GM21717 (cell line): ENCODE measurements around the gene CDH12.
"Not testable (repeated sequence)": the region's sequence is repeated elsewhere in the genome, so short reads cannot be mapped to it uniquely, and the experiment has no call there.

ENCODE experiments used
- ATAC-seq: cut with Tn5 transposase; IDR thresholded peaks from one replicate; pipeline ENCODE4 v1.9.1; 2021; ENCODE audit warnings: mild to moderate bottlenecking, moderate library complexity; ENCODE audit not compliant: unreplicated experiment

CDH12 gene

DNA sequence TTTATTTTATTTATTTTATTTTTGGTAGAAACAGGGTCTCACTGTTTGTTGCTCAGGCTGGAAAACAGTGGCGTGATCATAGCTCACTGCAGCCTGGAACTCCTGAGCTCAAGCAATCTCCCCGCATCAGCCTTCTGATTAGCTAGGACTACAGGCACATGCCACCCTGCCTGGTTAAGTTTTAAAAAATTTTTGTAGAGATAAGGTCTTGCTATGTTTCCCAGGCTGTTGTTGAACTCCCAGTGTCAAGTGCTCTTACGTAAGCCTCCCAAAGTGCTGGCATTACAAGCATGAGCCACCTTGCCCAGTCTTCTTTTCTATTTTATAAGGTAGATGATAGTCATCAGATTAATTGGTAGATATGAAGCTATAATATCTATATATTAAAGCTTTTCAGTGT is 382.7 kb downstream of the CDH12 start:
- no peak for ATAC-seq

DNA sequence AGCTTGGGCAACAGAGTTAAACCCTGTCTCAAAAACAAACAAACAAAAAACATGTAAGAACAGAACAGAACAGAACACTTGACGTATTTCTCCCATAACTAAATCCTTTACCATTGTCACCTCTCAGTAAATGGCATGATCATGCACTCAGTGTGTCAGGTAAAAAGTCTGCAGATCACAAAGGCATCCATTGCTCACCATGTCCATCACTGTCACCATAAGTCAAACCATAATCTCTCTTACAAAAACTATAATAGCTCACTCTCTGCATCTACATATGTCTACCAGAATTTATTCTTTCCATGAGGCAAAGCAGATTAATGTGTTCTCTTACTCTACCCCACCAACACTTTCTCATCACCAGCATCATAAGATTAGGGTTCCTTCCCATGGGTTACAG is 387.5 kb downstream of the CDH12 start:
- no peak for ATAC-seq

DNA sequence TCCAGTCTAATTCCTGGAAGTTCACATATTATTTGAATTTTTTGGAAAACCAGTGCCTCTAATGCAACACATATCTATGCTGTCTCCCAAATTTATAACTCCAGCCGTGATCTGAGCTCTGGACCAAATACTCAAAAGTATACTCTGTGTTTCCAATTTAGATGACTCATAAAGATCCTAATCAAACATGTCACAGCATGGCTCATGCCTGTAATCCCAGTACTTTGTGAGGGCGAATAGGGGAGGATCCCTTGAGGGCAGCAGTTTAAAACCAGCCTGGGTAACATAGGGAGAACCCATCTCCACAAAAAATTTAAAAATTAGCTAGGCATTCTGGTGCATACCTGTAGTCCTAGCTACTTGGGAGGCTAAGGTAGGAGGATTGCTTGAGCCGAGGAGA is 388.0 kb downstream of the CDH12 start:
- ATAC-seq: no peak

DNA sequence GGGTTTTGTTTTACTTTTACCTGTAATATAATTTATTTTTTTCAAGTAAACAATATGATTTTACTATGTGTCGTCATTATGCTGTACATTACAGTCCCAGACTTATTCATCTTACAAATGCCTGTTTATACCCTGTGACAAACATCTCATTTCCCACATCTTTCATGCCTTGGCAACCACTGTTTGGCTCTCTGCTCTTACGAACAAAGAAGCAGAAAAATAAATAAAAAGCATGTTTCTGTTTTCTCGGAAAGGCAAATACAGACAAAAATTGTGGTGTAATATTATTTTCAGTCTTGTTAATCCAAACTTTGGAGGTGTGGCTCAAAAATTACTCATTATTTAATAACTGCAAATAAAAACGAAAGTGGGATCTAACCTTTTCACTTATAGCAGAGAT is 393.0 kb downstream of the CDH12 start:
- no peak for ATAC-seq

DNA sequence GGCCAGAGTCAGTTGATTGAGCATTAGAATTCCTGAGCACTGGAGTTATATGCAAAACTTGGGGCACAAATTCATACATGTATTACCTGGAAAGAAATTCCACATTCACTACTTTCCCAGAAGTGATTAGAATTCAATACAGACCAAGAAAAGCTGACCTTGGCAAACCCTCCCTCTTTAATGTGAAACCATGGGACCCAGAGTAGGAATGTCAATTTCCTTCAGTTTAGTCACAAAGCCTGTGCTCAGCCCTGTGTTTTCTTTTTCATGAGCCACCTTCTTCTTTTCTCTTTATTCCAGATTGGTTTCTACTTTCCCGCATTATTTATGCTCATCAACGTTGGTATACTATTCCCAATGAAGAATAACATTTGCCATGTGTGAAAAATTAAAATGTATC is 420.2 kb downstream of the CDH12 start:
- no peak for ATAC-seq

DNA sequence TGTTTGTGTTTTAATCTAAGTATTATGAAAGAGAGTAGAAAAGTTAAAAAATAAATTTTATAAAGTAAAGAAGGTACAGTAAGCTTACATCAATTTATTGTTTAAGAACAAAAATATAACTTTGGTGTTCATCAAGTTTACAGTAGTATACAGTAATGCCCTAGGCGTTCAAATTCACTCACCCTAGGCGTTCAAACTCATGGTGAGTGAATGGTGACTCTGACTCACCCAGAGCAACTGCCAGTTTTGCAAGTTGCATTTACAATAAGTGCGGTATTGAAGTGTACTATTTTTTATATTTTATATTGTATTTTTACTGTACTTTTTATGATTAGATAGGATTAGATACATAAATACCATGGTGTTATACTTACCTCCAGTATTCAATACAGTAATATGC is 421.3 kb downstream of the CDH12 start:
- no peak for ATAC-seq

DNA sequence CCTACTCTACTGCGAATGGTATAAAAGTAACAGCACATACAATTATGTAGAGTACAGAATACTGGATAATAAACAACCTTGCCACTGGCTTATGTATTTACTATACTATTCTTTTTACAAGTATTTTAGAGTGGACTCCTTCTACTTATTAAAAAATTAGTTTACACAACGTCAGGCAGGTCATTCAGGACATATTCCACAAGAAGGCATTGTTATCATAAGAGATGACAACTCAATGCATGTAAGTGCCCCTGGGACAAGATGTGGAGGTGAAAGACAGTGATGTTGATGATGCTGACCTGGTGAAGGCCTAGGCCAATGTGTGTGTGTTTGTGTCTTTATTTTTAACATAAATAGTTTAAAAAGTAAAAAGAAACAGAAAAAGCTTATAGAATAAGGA is 421.7 kb downstream of the CDH12 start:
- ATAC-seq: no peak

DNA sequence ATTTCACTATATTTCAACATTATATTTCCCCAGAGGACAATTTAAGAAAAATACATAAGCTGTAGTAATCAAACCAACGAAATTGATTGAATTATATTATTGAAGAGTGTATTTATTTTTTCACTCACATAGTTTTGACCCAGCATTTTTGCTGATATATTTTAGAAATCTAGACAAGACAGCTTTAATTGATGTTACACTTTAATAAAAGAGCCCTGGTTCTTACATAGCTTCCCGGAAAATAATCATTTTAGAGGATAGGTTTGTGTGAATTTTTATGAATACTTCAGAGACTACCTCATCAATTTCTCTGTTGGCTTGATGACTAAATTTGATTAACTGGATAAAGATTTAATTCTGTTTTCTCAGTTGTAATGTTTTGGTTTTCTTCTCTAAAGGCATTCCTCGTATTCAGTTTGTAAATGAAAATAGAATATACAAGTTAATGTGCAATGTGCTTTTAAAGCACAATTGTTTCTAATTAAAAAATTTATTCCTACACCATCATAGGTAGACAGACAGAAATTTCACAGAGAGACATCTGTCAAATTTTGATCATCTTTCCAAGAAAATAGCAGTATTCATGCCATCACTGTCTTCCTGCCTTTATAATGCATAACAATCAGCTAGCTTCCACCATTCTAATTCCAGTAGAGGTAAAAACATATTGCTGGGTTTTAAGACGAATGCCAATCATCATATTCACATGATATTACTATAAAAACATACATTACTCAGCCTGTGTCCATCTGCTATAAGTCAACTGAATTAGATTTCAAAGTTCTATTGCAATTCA is 441.4 kb downstream of the CDH12 start:
- ATAC-seq: no peak

DNA sequence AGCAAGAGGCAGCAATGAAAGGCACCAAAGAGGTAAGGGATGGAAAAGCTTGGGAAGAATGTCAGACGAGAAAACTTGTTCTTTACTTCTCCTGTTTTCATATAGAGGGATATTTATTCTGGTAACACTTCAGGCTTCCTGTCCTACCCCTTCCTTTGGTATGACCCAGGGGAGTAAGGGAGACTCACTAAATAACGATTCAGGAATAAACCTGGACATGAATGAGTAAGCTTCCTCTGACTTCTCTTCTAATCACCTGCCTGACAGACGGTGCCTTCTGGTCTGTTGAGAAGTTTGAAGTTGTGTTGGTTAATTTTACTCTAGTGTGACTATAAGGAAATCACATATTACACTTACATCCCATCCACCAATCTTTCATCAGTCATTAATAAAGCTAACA is 461.2 kb downstream of the CDH12 start:
- no peak for ATAC-seq

DNA sequence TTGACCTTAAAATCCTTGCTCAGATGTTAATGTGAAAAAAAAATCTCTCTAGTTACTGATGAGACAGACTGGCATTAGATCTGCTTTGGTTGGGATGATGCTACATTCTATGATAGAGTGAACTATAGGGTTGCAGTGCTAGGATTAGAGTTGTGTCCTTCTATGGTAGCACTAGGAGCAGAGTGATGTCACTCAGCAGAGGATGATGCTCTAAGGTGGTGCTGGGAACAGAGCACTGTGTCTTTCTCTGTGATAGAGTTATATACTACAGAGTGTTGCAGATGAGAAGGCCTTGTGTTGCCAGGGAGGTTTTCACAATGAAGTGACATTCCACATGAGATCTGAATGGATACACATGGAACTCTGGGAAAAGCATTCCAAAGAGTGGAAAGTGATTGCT is 462.3 kb downstream of the CDH12 start:
- no peak for ATAC-seq

DNA sequence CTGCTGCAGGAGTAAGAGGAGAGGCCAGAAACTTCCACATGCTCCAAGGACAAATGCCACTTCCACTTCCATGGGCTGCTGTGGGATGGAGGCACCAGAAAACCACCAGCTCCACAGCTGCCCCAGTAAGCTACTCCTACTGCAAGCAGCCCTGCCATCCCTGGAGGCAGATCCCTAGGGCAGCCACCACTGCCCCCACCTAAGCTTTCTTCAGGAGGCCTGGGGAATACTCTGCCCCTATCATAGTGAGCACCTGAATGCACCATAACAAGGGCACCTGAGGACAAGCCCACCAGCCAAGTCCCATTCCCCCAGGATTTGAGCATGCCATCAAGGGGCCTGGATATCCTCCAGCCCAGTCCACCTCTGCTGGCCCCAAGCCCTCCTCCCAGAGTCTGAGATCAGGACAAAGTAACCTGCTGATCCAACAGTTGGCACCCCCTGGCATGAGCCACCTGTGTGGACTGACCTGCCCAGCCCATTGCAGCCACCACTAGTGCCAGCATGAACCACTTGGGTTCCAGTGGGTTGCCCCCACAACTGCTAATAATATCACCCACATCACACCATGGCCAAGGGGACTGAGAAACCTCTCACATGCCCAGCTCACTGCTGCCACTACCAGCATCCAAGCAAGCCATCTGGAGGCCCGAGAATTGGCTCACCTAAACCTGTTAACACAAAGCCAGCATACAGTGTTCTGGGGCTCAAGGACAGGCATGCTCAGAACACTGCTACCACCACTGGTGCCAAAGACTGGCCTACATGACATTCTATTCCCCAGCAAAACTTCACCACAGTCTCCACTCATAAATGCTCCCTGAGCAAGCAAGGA is 480.1 kb downstream of the CDH12 start:
- no peak for ATAC-seq

DNA sequence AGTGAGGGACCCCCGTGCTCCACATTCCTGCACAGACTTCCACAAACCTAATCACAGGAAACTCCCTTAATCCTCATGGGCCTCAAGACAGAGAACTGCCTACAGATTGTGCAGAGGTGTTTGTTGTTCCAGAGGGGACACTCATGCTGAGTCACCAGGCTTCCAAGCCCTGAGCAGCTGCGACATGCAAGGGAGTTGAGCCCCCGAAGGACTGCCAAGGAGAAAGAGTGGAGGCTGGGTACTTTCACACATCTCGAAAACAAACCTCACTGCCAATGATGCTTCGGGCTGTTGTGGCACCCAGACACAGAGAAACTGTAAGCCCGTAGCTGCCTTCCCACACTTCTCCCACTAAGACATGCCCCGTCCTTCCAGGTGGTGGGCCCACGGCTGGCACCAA is 480.8 kb downstream of the CDH12 start:
- ATAC-seq: no peak

DNA sequence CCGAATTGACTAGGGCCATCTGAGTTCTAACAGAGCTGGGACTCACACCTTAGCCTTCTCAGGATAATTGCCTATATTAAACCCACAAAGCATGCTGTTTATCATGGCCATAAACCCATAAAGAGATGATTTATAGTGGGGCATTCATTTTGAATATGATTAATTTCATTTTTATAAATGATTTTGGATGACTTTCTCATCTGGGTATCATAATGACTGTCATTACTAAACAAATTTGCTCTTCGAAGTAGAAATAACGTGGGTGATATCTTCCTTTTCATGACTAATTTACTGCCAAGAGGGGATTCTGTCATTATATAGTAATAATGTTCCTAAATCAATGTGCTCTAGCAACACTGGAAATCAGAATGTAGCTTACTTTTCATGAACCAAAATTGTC is 498.2 kb downstream of the CDH12 start:
- no peak for ATAC-seq

DNA sequence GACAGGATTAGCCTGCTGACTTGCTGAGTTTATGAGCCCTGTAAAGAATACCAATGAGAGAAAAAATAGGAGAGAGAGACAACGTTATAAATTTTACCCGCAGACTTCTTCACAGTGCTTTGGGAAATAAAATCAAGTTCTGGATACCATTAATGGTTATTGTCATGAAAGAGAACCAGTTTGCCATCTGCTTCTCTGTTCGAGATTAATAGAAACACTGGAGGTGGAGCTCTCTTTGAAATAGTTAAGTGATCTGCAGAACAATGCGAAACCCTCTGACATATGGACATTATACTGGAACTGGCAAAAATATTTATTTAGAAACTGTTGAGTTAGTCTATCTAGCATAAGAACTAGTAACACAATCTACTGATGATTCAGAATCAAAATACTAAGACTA is 500.7 kb downstream of the CDH12 start:
- no peak for ATAC-seq

DNA sequence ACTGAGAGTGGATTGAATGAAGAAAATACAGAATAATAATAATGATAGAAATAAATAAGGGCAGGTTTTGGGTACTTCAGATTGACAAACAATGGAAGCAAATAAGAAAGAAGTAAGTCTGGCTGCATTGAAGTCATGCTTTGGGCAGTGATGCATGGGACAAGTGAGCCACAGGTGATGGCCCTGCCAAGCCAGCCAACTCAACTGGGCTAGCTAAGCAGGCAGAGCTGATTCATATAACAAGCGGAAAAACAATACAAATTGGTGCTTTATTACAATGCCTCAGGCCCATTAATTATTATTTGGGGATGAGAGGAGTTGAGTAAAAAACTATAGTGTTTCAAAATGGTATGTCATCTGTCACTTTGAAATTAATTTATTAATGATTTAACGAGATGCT is 502.0 kb downstream of the CDH12 start:
- ATAC-seq: no peak

DNA sequence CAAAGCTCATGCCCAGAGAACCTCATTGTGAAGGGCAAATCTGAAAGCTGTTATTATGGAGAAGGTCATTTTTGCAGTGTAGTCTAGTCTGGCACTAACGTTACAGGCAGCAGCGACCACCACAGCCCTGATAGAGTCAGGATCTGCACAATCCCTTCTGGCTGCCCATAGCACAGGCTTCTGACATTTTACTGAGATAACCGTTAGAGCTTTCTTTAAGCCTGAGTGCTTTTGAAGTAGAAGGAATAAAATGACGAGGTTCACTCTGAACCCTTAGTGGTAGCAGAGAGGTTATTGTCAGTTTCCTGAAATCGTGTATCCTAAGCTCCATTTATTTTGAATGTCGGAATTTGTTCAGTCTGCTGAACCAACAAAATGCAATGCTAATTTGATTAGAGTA is 505.1 kb downstream of the CDH12 start:
- ATAC-seq: no peak

DNA sequence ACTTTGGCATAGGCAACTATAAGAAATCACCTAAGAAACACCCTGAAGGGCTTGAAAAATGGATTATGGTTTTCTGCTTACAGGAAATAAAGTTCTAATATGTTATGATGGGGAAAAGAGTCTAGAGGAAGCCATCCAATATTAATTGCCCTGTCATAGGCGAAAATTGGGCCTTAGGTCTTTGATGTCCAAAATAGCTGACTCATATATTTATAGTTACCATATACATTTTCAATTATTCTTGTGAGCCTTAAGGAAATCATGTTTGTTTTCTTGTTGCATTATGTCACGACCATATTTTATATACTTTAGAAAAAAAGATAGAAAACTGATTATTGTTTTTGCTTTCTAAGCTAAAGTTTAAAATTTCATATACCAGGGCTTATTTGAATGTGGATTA is 509.1 kb downstream of the CDH12 start:
- ATAC-seq: no peak

DNA sequence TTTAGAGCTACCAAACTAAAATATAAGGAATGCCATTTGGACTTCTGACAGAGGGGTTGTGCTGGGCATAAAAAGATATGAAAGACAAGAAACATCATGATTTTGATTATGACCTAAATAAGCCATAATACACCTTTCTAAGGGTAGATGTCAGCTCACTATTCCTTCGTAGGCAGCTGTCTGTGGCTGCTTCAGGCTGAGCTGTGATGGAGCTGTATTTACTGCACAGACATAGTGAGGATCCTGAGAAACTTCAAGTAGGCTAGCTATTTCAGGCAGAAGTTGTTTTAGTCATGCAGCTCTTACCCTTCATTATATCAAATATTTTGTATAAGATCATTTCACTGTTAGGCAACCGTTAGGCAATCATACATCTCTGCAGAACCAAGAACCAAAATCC is 511.7 kb downstream of the CDH12 start:
- no peak for ATAC-seq

DNA sequence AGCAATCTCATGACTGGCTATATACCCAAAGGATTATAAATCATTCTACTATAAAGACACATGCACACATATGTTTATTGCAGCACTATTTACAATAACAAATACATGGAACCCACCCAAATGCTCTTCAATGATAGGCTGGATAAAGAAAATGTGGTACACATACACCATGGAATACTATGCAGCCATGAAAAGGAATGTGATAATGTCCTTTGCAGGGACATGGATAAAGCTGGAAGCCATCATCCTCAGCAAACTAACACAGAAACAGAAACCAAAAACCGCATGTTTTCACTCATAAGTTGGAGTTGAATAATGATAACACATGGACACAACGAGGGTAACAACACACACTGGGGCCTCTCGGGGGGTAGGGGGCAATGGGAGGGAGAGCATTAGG is 520.2 kb downstream of the CDH12 start:
- not testable (repeated sequence) for ATAC-seq

DNA sequence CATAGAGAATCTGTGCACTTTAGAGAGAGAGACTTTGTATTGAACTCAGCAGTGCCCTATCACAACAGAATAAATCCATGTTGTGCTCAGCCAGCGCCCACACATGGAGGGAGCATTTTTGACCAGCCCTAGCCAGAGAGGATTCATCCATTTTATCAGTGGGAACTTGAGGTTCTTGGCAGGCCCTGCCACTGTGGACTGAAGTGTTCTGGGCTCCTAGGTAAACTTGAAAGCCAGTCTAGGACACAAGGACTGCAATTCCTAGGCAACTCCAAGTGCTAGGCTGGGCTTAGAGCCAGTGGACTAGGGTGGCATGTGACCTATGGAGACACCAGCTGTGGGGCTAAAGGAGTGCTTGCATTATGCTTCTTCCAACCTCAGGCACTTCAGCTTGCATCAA is 523.5 kb downstream of the CDH12 start:
- no peak for ATAC-seq

DNA sequence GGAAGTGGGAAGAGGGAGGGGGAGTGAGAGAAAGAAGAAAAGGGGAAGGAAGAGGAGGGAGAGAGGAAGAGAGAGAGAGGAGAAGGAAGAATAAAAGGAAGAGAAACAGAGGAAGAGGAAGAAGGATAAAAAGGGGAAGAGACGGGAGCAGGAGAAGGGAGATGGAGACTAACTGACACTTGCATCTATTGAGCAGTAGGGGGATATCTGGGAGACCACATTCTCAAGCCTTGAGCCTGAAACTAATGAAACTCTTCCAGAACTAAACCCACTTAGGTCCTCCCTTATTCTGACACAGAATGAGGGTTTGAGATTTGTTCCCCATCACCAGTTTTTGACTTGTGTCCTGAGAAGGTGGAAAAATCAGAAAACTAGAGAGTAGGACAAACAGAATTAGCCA is 533.3 kb downstream of the CDH12 start:
- ATAC-seq: no peak

DNA sequence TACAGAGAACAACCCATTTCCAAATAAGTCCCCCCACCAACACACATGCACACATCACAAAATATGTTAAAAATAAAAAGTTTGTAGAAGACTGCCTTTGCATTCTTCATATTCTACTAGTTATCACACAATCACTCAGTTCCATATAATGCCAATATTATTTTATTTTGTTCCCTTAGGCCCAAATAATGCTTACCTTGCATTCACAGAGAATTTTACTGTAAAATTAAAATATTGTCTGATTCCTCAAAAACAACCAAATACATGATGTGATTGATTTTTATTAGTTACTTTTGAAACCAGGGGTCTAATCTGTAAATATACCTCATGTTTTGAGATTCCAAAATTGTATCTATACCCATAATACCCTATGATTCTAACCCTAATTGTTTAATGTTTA is 536.9 kb downstream of the CDH12 start:
- ATAC-seq: no peak
